GM12878 (cell line): ENCODE results near the gene FOXP1. TPM values are rescaled to one million over a fixed set of nuclear protein-coding genes. Genes with fewer than 3 reads are reported as not detected.
A peak's percentile ranks its signal among the peaks of the same experiment; 100 is the strongest.

Experiments
- ATAC-seq: fragments of 200-7000 bp; cut with Tn5 transposase; 3 replicates; pipeline ENCODE4 v1.9.1; 2020; ENCODE audit warnings: mild to moderate bottlenecking, moderate library complexity
- BruUV-seq: library from RNA; stranded (reverse); fragments of 400-500 nt; replicated peaks from 2 replicates; lab custom pipeline; 2021; lab: Mats Ljungman, UMichigan
- CTCF ChIA-PET: fragments of 300-600 bp; sonication (Branson Sonifier 250); formaldehyde crosslinking; extraction: SDS; loops from one replicate; lab custom pipeline; 2021; ENCODE audit warnings: inconsistent platforms; lab: Yijun Ruan, JAX
- POLR2A ChIA-PET: fragments of 350-600 bp; formaldehyde crosslinking; extraction: SDS; loops from one replicate; lab custom pipeline; 2021; ENCODE audit warnings: inconsistent platforms; lab: Charles Lee
- RAD21 ChIA-PET: fragments of 300-600 bp; sonication (Branson Sonifier 250); formaldehyde crosslinking; loops from one replicate; lab custom pipeline; 2023; ENCODE audit warnings: antibody characterized with exemption; ENCODE audit not compliant: unreplicated experiment; lab: Charles Lee
- SMC1A ChIA-PET: fragments of 300-600 bp; sonication (Branson Sonifier 250); formaldehyde crosslinking; loops from one replicate; lab custom pipeline; 2023; ENCODE audit not compliant: unreplicated experiment, uncharacterized antibody; lab: Charles Lee
- DNase-seq: peaks from one replicate; pipeline ENCODE4 v3.0.0-alpha.2; 2011; ENCODE audit warnings: low read depth, low spot score
- FAIRE-seq: peaks from 3 replicates; lab custom pipeline; 2011; peaks lifted over from hg19 to GRCh38; lab: Jason Lieb, UNC
- H2AFZ ChIP-seq: 2 replicates; pipeline ENCODE4 v1.6.0; 2011; ENCODE audit warnings: low read depth, low read length, control low read depth; ENCODE audit not compliant: control insufficient read depth
- H3K27ac ChIP-seq: 2 replicates; pipeline ENCODE4 v1.5.1; 2011; ENCODE audit warnings: control low read depth; ENCODE audit not compliant: control insufficient read depth, insufficient read depth
- H3K27me3 ChIP-seq, 2 experiments: replicated peaks in 1 of 2; 2 replicates each; pipeline versions ENCODE4 v1.6.0 to v1.6.1; 2011; ENCODE audit warnings: low read length in 1 of 2; ENCODE audit not compliant: control insufficient read depth in 2 of 2, insufficient read depth in 2 of 2
- H3K36me3 ChIP-seq, 2 experiments: 2 replicates each; pipeline ENCODE4 v1.5.1; 2011; ENCODE audit warnings: low read length in 1 of 2; ENCODE audit not compliant: control insufficient read depth in 2 of 2, insufficient read depth in 2 of 2
- H3K4me1 ChIP-seq: 2 replicates; pipeline ENCODE4 v1.6.1; 2011; ENCODE audit warnings: mild to moderate bottlenecking, low read length, moderate library complexity, mixed read lengths; ENCODE audit not compliant: control insufficient read depth, insufficient read depth
- H3K4me2 ChIP-seq: 2 replicates; pipeline ENCODE4 v1.6.0; 2011; ENCODE audit warnings: control low read depth; ENCODE audit not compliant: control insufficient read depth, insufficient read depth
- H3K4me3 ChIP-seq: fragments of 200-600 bp; sonication (generic); 2 replicates; pipeline ENCODE4 v1.5.1; 2016
- H3K79me2 ChIP-seq: 2 replicates; pipeline ENCODE4 v1.6.0; 2011; ENCODE audit warnings: low read length; ENCODE audit not compliant: control insufficient read depth, insufficient read depth
- H3K9ac ChIP-seq: 2 replicates; pipeline ENCODE4 v1.8.0; 2011; ENCODE audit warnings: low read length, control low read depth, mixed read lengths; ENCODE audit not compliant: control insufficient read depth, insufficient read depth
- H3K9me3 ChIP-seq: replicated peaks from 3 replicates; pipeline ENCODE4 v1.5.1; 2011; ENCODE audit warnings: mild to moderate bottlenecking, low read length; ENCODE audit not compliant: control insufficient read depth, insufficient read depth
- H4K20me1 ChIP-seq: 2 replicates; pipeline ENCODE4 v1.6.0; 2011; ENCODE audit not compliant: control insufficient read depth, insufficient read depth
- ATF7 ChIP-seq: fragments of 450-650 bp; IDR thresholded peaks from 2 replicates; pipeline ENCODE4 v1.6.1; 2016; ENCODE audit warnings: low read depth, mild to moderate bottlenecking
- HDAC2 ChIP-seq: fragments of 200-600 bp; sonication (generic); IDR thresholded peaks from 2 replicates; pipeline ENCODE4 v1.6.1; 2017
- POLR2A ChIP-seq: IDR thresholded peaks from 2 replicates; pipeline ENCODE4 v1.6.1; 2011; ENCODE audit warnings: low read depth, mild to moderate bottlenecking, low read length
- RUNX3 ChIP-seq: IDR thresholded peaks from 2 replicates; pipeline ENCODE4 v1.6.1; 2012; ENCODE audit warnings: low read length, inconsistent platforms
- SPI1 ChIP-seq: IDR thresholded peaks from 2 replicates; pipeline ENCODE4 v1.6.1; 2011; ENCODE audit warnings: low read depth, mild to moderate bottlenecking, low read length, moderate library complexity, borderline replicate concordance; ENCODE audit not compliant: insufficient read depth
- SUZ12 ChIP-seq: fragments of 200-600 bp; sonication (generic); IDR thresholded peaks from one replicate; pipeline ENCODE4 v1.6.1; 2018; ENCODE audit warnings: antibody characterized with exemption, mild to moderate bottlenecking; ENCODE audit not compliant: unreplicated experiment
- TCF7 ChIP-seq: IDR thresholded peaks from 2 replicates; pipeline ENCODE4 v1.6.1; 2014; ENCODE audit warnings: antibody characterized with exemption, borderline replicate concordance
- WGBS: methylation state at CpG from one replicate; pipeline ENCODE4 v1.1.6; 2016; ENCODE audit warnings: low lambda C conversion rate; ENCODE audit not compliant: insufficient replicate concordance, insufficient coverage; ENCODE audit errors: missing lambda C conversion rate; 5-methylcytosine and 5-hydroxymethylcytosine counted together
- in situ Hi-C: fragments of 300-500 bp; cut with MboI; formaldehyde crosslinking; loops from 9 replicates; pipeline ENCODE4 v1.14.3; 2018; ENCODE audit warnings: mixed read lengths
- intact Hi-C: fragments of 100-400 bp; cut with micrococcal nuclease; formaldehyde crosslinking; loops from one replicate; pipeline ENCODE4 v1.14.2; 2022; ENCODE audit not compliant: unreplicated experiment
- polyA plus RNA-seq, 11 experiments: library from polyadenylated mRNA; depleted of rRNA in 4 of 11; unstranded in 6 of 11; stranded (reverse) in 5 of 11; fragments of >200 nt; fragmentation: Nextera tagmentation in 4 of 11; fragmentation: Illumina TruSeq in 1 of 11; extraction: Ambion mirVana in 4 of 11; extraction: Trizol in 1 of 11; gene quantifications; 1 replicate in 1 of 11; 2 replicates in 10 of 11; pipeline versions ENCODE4 v1.2.1 to v1.2.3, GENCODE V29; 2011 to 2016; ENCODE audit warnings: inconsistent platforms in 2 of 11, missing spikeins in 2 of 11, low read depth in 1 of 11
- total RNA-seq, 4 experiments: library from RNA; depleted of rRNA in 3 of 4; stranded (reverse); fragments of >200 nt in 3 of 4; fragmentation: Illumina TruSeq in 1 of 4; extraction: Trizol in 1 of 4; gene quantifications; 2 replicates each; pipeline versions ENCODE4 v1.2.1 to v1.2.3, GENCODE V29; 2013 to 2021
- TF ChIP-seq, protein P1 (sequence below): IDR thresholded peaks from 2 replicates; pipeline ENCODE4 v1.6.1; 2012; ENCODE audit warnings: low read length, inconsistent platforms

The FOXP1 gene
- total and polyA plus RNA-seq, 10 of the 15 experiments (the other 5 are each of a cell fraction or from before 2014, with no cell fraction given), result 0.05 to 1.6 (median 0.20) TPM; not detected in 1

DNA sequence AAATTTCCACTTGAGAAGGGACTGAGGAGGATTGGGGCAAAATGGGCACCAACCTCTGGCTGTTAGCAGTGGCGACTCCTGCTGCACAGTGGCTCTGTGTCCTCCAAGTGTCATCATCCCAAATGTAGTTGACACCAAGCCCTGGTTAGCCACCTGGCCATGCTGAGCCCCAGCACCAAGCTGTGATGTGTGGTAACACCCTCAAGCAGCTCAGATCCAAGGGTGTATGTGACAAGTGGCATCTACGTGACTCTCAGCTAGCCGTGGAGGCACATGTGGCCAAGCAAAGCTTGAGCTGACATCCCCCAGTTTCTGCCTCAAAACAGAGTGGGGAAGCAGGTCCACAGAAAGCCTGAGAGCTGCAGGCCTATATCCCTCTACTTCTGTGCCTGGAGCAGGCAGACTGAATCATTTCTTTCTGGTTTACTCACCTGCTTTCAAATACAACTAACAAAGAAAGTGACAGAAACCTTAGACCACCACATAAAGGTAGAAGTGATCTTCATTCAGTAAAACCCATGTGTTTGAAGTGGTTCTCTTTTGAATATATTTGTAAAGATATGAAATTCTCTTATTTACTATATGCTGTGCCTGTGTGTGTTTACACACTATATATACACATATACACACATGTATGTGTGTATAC lies 40.0 kb downstream of the FOXP1 start:
- in situ Hi-C loops, result no loop called here
- TF ChIP-seq SPI1 (no peak), ATF7 (no peak), POLR2A (no peak), HDAC2 (no peak), SUZ12 (no peak), TCF7 (peak; percentile 74; the same call in 1 of the 2 replicates), RUNX3 (peak; percentile 69)
- TF ChIP-seq, protein P1, sequence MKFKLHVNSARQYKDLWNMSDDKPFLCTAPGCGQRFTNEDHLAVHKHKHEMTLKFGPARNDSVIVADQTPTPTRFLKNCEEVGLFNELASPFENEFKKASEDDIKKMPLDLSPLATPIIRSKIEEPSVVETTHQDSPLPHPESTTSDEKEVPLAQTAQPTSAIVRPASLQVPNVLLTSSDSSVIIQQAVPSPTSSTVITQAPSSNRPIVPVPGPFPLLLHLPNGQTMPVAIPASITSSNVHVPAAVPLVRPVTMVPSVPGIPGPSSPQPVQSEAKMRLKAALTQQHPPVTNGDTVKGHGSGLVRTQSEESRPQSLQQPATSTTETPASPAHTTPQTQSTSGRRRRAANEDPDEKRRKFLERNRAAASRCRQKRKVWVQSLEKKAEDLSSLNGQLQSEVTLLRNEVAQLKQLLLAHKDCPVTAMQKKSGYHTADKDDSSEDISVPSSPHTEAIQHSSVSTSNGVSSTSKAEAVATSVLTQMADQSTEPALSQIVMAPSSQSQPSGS, result no peak
- DNase-seq, result no peak
- POLR2A ChIA-PET, result no interaction called here
- Histone ChIP-seq H3K4me3 (no peak overlapping the region), H3K9ac (no peak overlapping the region), H3K36me3 (no peaks in the 10 kb centered on the region), H4K20me1 (0 out of 2 replicates have a peak, but pooled peaks cover 3% of the 10 kb centered on the region), H2AFZ (no peak overlapping the region), H3K4me1 (no peaks in the 10 kb centered on the region), H3K4me2 (no peak overlapping the region), H3K27ac (no peak overlapping the region), H3K79me2 (no peaks in the 10 kb centered on the region), H3K9me3 (no peaks in the 10 kb centered on the region), H3K27me3 (peaks cover 4 to 15% of the 10 kb centered on the region in 2 experiments)
- no TSS peak for BruUV-seq
- 18% methylated on average over 3 of the region's 3 CpGs for WGBS
- SMC1A ChIA-PET, result no interaction called here
- intact Hi-C loops, result no loop called here
- CTCF ChIA-PET, result no interaction called here
- ATAC-seq, result no peak; the same call in 2 of the 3 replicates
- FAIRE-seq, result no peak
- RAD21 ChIA-PET, result no interaction called here
